Endothelial cell of umbilical vein (primary cell): ENCODE results near the gene COX14. TPM values are rescaled to one million over a fixed set of nuclear protein-coding genes. Genes with fewer than 3 reads are reported as not detected.
"Not testable (repeated sequence)": the region's sequence is repeated elsewhere in the genome, so short reads cannot be mapped to it uniquely, and the experiment has no call there.

ENCODE experiments used
- BruUV-seq: library from RNA; stranded (reverse); fragments of 400-500 nt; replicated peaks from 2 replicates; lab custom pipeline; 2021; lab: Mats Ljungman, UMichigan
- CTCF ChIA-PET: fragments of 300-600, 350-600 bp; sonication (Branson Sonifier 250); formaldehyde crosslinking; loops from one replicate; lab custom pipeline; 2021; ENCODE audit warnings: antibody characterized with exemption, inconsistent platforms; lab: Charles Lee
- POLR2A ChIA-PET: fragments of 300-600, 350-600 bp; sonication (Branson Sonifier 250); formaldehyde crosslinking; loops from one replicate; lab custom pipeline; 2021; ENCODE audit warnings: antibody characterized with exemption, inconsistent platforms; lab: Charles Lee
- DNase-seq: peaks from one replicate; pipeline ENCODE4 v3.0.0-alpha.2; 2011; ENCODE audit warnings: low read depth, low spot score
- FAIRE-seq: peaks from 2 replicates; lab custom pipeline; 2011; peaks lifted over from hg19 to GRCh38; lab: Jason Lieb, UNC
- H2AFZ ChIP-seq: 2 replicates; pipeline ENCODE4 v1.6.0; 2012; ENCODE audit warnings: low read depth, low read length, control low read depth, inconsistent platforms
- H3K27ac ChIP-seq: 2 replicates; pipeline ENCODE4 v1.5.1; 2011; ENCODE audit warnings: low read depth, mild to moderate bottlenecking, control low read depth, low read length, moderate library complexity; ENCODE audit not compliant: insufficient read depth
- H3K27me3 ChIP-seq, 2 experiments: 2 replicates each; pipeline versions ENCODE4 v1.6.0 to v1.6.1; 2011; ENCODE audit warnings: low read length in 2 of 2, mixed read lengths in 1 of 2; ENCODE audit not compliant: control insufficient read depth in 2 of 2, insufficient read depth in 2 of 2
- H3K36me3 ChIP-seq, 2 experiments: 2 replicates in 1 of 2; 3 replicates in 1 of 2; pipeline ENCODE4 v1.5.1; 2011; ENCODE audit warnings: low read length in 2 of 2, mild to moderate bottlenecking in 1 of 2, moderate library complexity in 1 of 2; ENCODE audit not compliant: control insufficient read depth in 2 of 2, insufficient read depth in 2 of 2; ENCODE audit errors: extremely low read depth in 1 of 2
- H3K4me1 ChIP-seq: 3 replicates; pipeline ENCODE4 v1.5.1; 2011; ENCODE audit warnings: mild to moderate bottlenecking, low read length; ENCODE audit not compliant: control insufficient read depth, insufficient read depth; ENCODE audit errors: extremely low read depth
- H3K4me2 ChIP-seq: 2 replicates; pipeline ENCODE4 v1.6.1; 2011; ENCODE audit warnings: low read length, control low read depth, mixed read lengths; ENCODE audit not compliant: insufficient read depth
- H3K4me3 ChIP-seq, 3 experiments: fragments of 200-600 bp in 1 of 3; sonication (generic), shearing (Covaris generic) in 1 of 3; replicated peaks in 1 of 3; 2 replicates each; pipeline ENCODE4 v1.5.1; 2011 to 2016; ENCODE audit warnings: control low read depth in 3 of 3, low read length in 3 of 3, mild to moderate bottlenecking in 2 of 3, inconsistent platforms in 1 of 3, low read depth in 1 of 3, moderate library complexity in 1 of 3; ENCODE audit not compliant: insufficient read depth in 1 of 3
- H3K79me2 ChIP-seq: 2 replicates; pipeline ENCODE4 v1.6.0; 2012; ENCODE audit warnings: low read length, inconsistent platforms; ENCODE audit not compliant: control insufficient read depth, insufficient read depth
- H3K9ac ChIP-seq: replicated peaks from 2 replicates; pipeline ENCODE3; 2011; ENCODE audit warnings: low read length, control low read depth; ENCODE audit not compliant: insufficient read depth; ENCODE audit errors: extremely low read depth
- H3K9me1 ChIP-seq: replicated peaks from 3 replicates; pipeline ENCODE4 v1.6.0; 2011; ENCODE audit warnings: mild to moderate bottlenecking, low read length; ENCODE audit not compliant: control insufficient read depth, insufficient read depth; ENCODE audit errors: extremely low read depth
- H3K9me3 ChIP-seq: replicated peaks from 2 replicates; pipeline ENCODE4 v1.5.1; 2012; ENCODE audit warnings: low read length, inconsistent platforms; ENCODE audit not compliant: control insufficient read depth, insufficient read depth
- H4K20me1 ChIP-seq: replicated peaks from 2 replicates; pipeline ENCODE3; 2011; ENCODE audit warnings: mild to moderate bottlenecking, low read length; ENCODE audit not compliant: control insufficient read depth, insufficient read depth; ENCODE audit errors: extremely low read depth
- CTCF ChIP-seq, 2 donors: IDR thresholded peaks; 1 replicate in 1 of 2; 2 replicates in 1 of 2; pipeline ENCODE4 v1.5.1; 2011; ENCODE audit warnings: low read length in 2 of 2, mild to moderate bottlenecking in 2 of 2, moderate library complexity in 2 of 2, control low read depth in 1 of 2, inconsistent platforms in 1 of 2, low read depth in 1 of 2; ENCODE audit not compliant: insufficient read depth in 1 of 2; ENCODE audit errors: extremely low read depth in 1 of 2
- EZH2 ChIP-seq: IDR thresholded peaks from 2 replicates; pipeline ENCODE4 v1.6.1; 2012; ENCODE audit warnings: borderline replicate concordance, low read depth, mild to moderate bottlenecking, moderate library complexity, low read length, inconsistent platforms; ENCODE audit not compliant: severe bottlenecking
- FOS ChIP-seq: IDR thresholded peaks from 2 replicates; pipeline ENCODE4 v1.6.1; 2011; ENCODE audit warnings: mild to moderate bottlenecking, low read length, moderate library complexity, borderline replicate concordance; ENCODE audit not compliant: insufficient read depth
- GATA2 ChIP-seq: IDR thresholded peaks from 2 replicates; pipeline ENCODE4 v1.7.0; 2011; ENCODE audit warnings: low read depth, mild to moderate bottlenecking, moderate library complexity, mixed read lengths, low read length; ENCODE audit not compliant: insufficient read length, insufficient read depth
- JUN ChIP-seq: IDR thresholded peaks from 2 replicates; pipeline ENCODE4 v1.6.1; 2011; ENCODE audit warnings: borderline replicate concordance, low read depth; ENCODE audit not compliant: insufficient read length, insufficient read depth
- MAX ChIP-seq: IDR thresholded peaks from 2 replicates; pipeline ENCODE4 v1.6.1; 2011; ENCODE audit not compliant: insufficient read depth, insufficient read length
- MYC ChIP-seq: IDR thresholded peaks from one replicate; pipeline ENCODE4 v1.6.1; 2011; ENCODE audit warnings: mild to moderate bottlenecking, low read depth, low read length
- POLR2A ChIP-seq: IDR thresholded peaks from 2 replicates; pipeline ENCODE4 v1.6.1; 2012; ENCODE audit warnings: low read depth, mild to moderate bottlenecking, control low read depth, low read length
- POLR2AphosphoS5 ChIP-seq: IDR thresholded peaks from 2 replicates; pipeline ENCODE4 v1.6.1; 2012; ENCODE audit warnings: low read depth, mild to moderate bottlenecking, control low read depth, low read length, moderate library complexity; ENCODE audit not compliant: insufficient read depth
- dilution Hi-C: fragments of 300-500 bp; cut with MboI; formaldehyde crosslinking; loops from one replicate; pipeline ENCODE4 v1.15.0; 2019; ENCODE audit warnings: low sequenced_read_pairs; ENCODE audit not compliant: extremely low pct_ligation_motif_present
- intact Hi-C: fragments of 100-400 bp; cut with micrococcal nuclease; formaldehyde crosslinking; loops from one replicate; pipeline ENCODE4 v1.10.0; 2022
- polyA plus RNA-seq, 4 experiments: library from polyadenylated mRNA; depleted of rRNA in 3 of 4; stranded (reverse) in 3 of 4; unstranded in 1 of 4; fragments of >200 nt; gene quantifications; 2 replicates each; pipeline versions ENCODE4 v1.2.1 to v1.2.3, GENCODE V29; 2011 to 2012; ENCODE audit warnings: missing spikeins in 1 of 4
- total RNA-seq: library from RNA; stranded (reverse); gene quantifications from 2 replicates; pipeline ENCODE4 v1.2.3, GENCODE V29; 2021

The COX14 gene
- total and polyA plus RNA-seq, 2 donors (not counting 3 experiments of a cell fraction or from before 2014, with no cell fraction given): 40.3 to 106 TPM

GRCh38 chr12:50147281-50147680 lies 35.2 kb downstream of the COX14 start:
- Histone ChIP-seq H3K4me1 (no peaks in the 10 kb centered on the region), H3K27me3 (no peaks in the 10 kb centered on the region), H3K36me3 (no peaks in the 10 kb centered on the region), H3K27ac (no peak overlapping the region), H3K79me2 (peaks cover 8% of the 10 kb centered on the region), H3K9me1 (no peaks in the 10 kb centered on the region), H3K4me3 (no peak overlapping the region), H2AFZ (no peak overlapping the region), H3K9me3 (no peaks in the 10 kb centered on the region), H4K20me1 (no peaks in the 10 kb centered on the region), H3K9ac (no peak overlapping the region), H3K4me2 (no peak overlapping the region)
- POLR2A ChIA-PET: no interaction called here
- intact Hi-C loops (no loop called here), dilution Hi-C loops (no loop called here)
- DNase-seq (no peak), FAIRE-seq (no peak)
- no TSS peak for BruUV-seq
- TF ChIP-seq MYC: no peak
- no peak for TF ChIP-seq EZH2
- TF ChIP-seq CTCF (IDR thresholded peaks at IDR 0.05; ENCODE audit: extremely low read depth in 1 of 2, insufficient read depth in 1 of 2, low read depth in 1 of 2, low read length in 2 of 2): no peak
- no peak for TF ChIP-seq POLR2AphosphoS5
- no peak for TF ChIP-seq FOS
- TF ChIP-seq POLR2A: no peak
- TF ChIP-seq GATA2: no peak
- TF ChIP-seq JUN: no peak
- no peak for TF ChIP-seq MAX
- CTCF ChIA-PET: interaction anchor here (0.7 to 2.7 kb wide), 8 partner anchors 10 to 167 kb away, joined by 3 to 10 read pairs (median 4); partner anchors contain the start of gene CERS5

GRCh38 chr12:50148011-50148410 lies 36.0 kb downstream of the COX14 start:
- FAIRE-seq, H3K9me3 ChIP-seq, H3K9me1 ChIP-seq, H3K27me3 ChIP-seq, H2AFZ ChIP-seq, H3K27ac ChIP-seq, DNase-seq, H3K4me3 ChIP-seq, intact Hi-C loops, H3K9ac ChIP-seq, H4K20me1 ChIP-seq, dilution Hi-C loops, POLR2A ChIA-PET, H3K4me2 ChIP-seq, H3K36me3 ChIP-seq, H3K4me1 ChIP-seq, BruUV-seq: not testable (repeated sequence)
- peaks cover 11% of the 10 kb centered on the region for H3K79me2 ChIP-seq
- CTCF ChIA-PET: interaction anchor here (0.7 to 2.7 kb wide), 3 partner anchors 9 to 20 kb away, joined by 3 to 9 read pairs (median 5); no protein-coding TSS in a partner anchor
